Naive thymus-derived CD4-positive, alpha-beta T cell (primary cell): ENCODE results near the gene ANXA8. TPM values are rescaled to one million over a fixed set of nuclear protein-coding genes. Genes with fewer than 3 reads are reported as not detected.
A peak's percentile ranks its signal among the peaks of the same experiment; 100 is the strongest.
"Not testable (repeated sequence)": the region's sequence is repeated elsewhere in the genome, so short reads cannot be mapped to it uniquely, and the experiment has no call there.

ENCODE experiments used
- ATAC-seq: fragments of 150-1000 bp; cut with Tn5 transposase; 2 replicates; pipeline ENCODE4 v1.10.0; 2021; ENCODE audit warnings: mild to moderate bottlenecking, moderate library complexity
- CTCF ChIA-PET: fragments of 350-600 bp; sonication (Branson Sonifier 250); formaldehyde crosslinking; loops from one replicate; lab custom pipeline; 2021; ENCODE audit warnings: antibody characterized with exemption; lab: Charles Lee
- POLR2A ChIA-PET: fragments of 350-600 bp; sonication (Branson Sonifier 250); formaldehyde crosslinking; loops from one replicate; lab custom pipeline; 2021; ENCODE audit warnings: antibody characterized with exemption, inconsistent platforms; lab: Charles Lee
- DNase-seq, 9 donors: peaks; one replicate each; pipeline versions ENCODE4 v3.0.0 to v3.0.0-alpha.2; 2020 to 2022; ENCODE audit warnings: mixed read lengths in 1 of 9
- H3K27ac ChIP-seq: one replicate; pipeline ENCODE4 v1.7.0; 2013; ENCODE audit warnings: mild to moderate bottlenecking, low read depth, low read length, moderate library complexity
- H3K27me3 ChIP-seq, 2 donors: one replicate each; pipeline ENCODE4 v1.7.0; 2013; ENCODE audit warnings: low read length in 2 of 2, mild to moderate bottlenecking in 2 of 2, moderate library complexity in 2 of 2; ENCODE audit not compliant: control insufficient read depth in 2 of 2, insufficient read depth in 2 of 2
- H3K36me3 ChIP-seq, 3 experiments: 1 replicate in 2 of 3; 2 replicates in 1 of 3; pipeline ENCODE4 v1.7.0; 2013; ENCODE audit warnings: low read length in 3 of 3, mild to moderate bottlenecking in 3 of 3, moderate library complexity in 1 of 3; ENCODE audit not compliant: insufficient read depth in 3 of 3, control insufficient read depth in 2 of 3
- H3K4me1 ChIP-seq, 2 donors: one replicate each; pipeline ENCODE4 v1.7.0; 2013; ENCODE audit warnings: low read length in 2 of 2, mild to moderate bottlenecking in 2 of 2, moderate library complexity in 1 of 2; ENCODE audit not compliant: control insufficient read depth in 2 of 2, insufficient read depth in 2 of 2
- H3K4me3 ChIP-seq: 2 replicates; pipeline ENCODE4 v1.7.0; 2013; ENCODE audit warnings: mild to moderate bottlenecking, low read length
- H3K9me3 ChIP-seq, 3 experiments: 1 replicate in 2 of 3; 2 replicates in 1 of 3; pipeline ENCODE4 v1.7.0; 2013; ENCODE audit warnings: low read length in 3 of 3; ENCODE audit not compliant: control insufficient read depth in 2 of 3
- H3K27ac Mint-ChIP-seq, 9 donors: one replicate each; pipeline ENCODE4 v1.8.0; 2020 to 2022; ENCODE audit warnings: mixed read lengths in 9 of 9, mild to moderate bottlenecking in 8 of 9, moderate library complexity in 5 of 9, inconsistent platforms in 2 of 9
- H3K27me3 Mint-ChIP-seq, 5 donors: one replicate each; pipeline ENCODE4 v1.8.0; 2021 to 2022; ENCODE audit warnings: mixed read lengths in 5 of 5, mild to moderate bottlenecking in 1 of 5
- H3K36me3 Mint-ChIP-seq, 5 donors: one replicate each; pipeline ENCODE4 v1.8.0; 2020 to 2022; ENCODE audit warnings: mixed read lengths in 5 of 5, mild to moderate bottlenecking in 3 of 5, inconsistent platforms in 1 of 5
- H3K4me1 Mint-ChIP-seq, 7 donors: one replicate each; pipeline ENCODE4 v1.8.0; 2020 to 2022; ENCODE audit warnings: mixed read lengths in 7 of 7, mild to moderate bottlenecking in 3 of 7, inconsistent platforms in 1 of 7
- H3K4me3 Mint-ChIP-seq, 10 donors: one replicate each; pipeline ENCODE4 v1.8.0; 2020 to 2022; ENCODE audit warnings: mild to moderate bottlenecking in 10 of 10, mixed read lengths in 10 of 10, moderate library complexity in 6 of 10, inconsistent platforms in 2 of 10
- H3K9me3 Mint-ChIP-seq, 11 donors: one replicate each; pipeline ENCODE4 v1.8.0; 2020 to 2022; ENCODE audit warnings: mixed read lengths in 11 of 11, mild to moderate bottlenecking in 4 of 11, inconsistent platforms in 1 of 11, moderate library complexity in 1 of 11
- intact Hi-C, 2 donors: fragments of 100-400 bp; cut with micrococcal nuclease; formaldehyde crosslinking; loops; one replicate each; pipeline ENCODE4 v1.15.1; 2023
- polyA plus RNA-seq, 2 donors: library from polyadenylated mRNA; unstranded; fragments of 300-500 nt; fragmentation: Illumina TruSeq; gene quantifications; one replicate each; pipeline ENCODE4 v1.2.3, GENCODE V29; 2021
- total RNA-seq, 6 experiments: library from RNA in 5 of 6; stranded (reverse) in 5 of 6; gene quantifications; 1 replicate in 5 of 6; 2 replicates in 1 of 6; pipeline ENCODE4 v1.2.3 and lab custom pipeline; 2021 to 2026

ANXA8 gene
- total and polyA plus RNA-seq, 7 experiments from 2014 or later = 0.63 TPM; not detected in 6

- H3K9me3 ChIP-seq, H3K27ac ChIP-seq, H3K36me3 ChIP-seq, H3K4me3 ChIP-seq, H3K4me3 Mint-ChIP-seq, POLR2A ChIA-PET, H3K36me3 Mint-ChIP-seq, H3K27me3 ChIP-seq, DNase-seq, H3K4me1 ChIP-seq, H3K4me1 Mint-ChIP-seq, ATAC-seq, H3K9me3 Mint-ChIP-seq, H3K27me3 Mint-ChIP-seq, H3K27ac Mint-ChIP-seq, intact Hi-C loops, CTCF ChIA-PET: not testable (repeated sequence)
Observed at GRCh38 chr10:47484786-47485185, 871 bp upstream of the ANXA8 start.

- H3K4me3 ChIP-seq, ATAC-seq, H3K27ac ChIP-seq, DNase-seq, H3K27me3 ChIP-seq, H3K4me3 Mint-ChIP-seq, H3K27me3 Mint-ChIP-seq, H3K27ac Mint-ChIP-seq, CTCF ChIA-PET, POLR2A ChIA-PET, H3K4me1 ChIP-seq, H3K9me3 Mint-ChIP-seq, H3K36me3 Mint-ChIP-seq, H3K9me3 ChIP-seq, H3K4me1 Mint-ChIP-seq, intact Hi-C loops, H3K36me3 ChIP-seq: not testable (repeated sequence)
Observed at GRCh38 chr10:47482367-47482766, 1.5 kb downstream of the ANXA8 start.

- H3K27me3 ChIP-seq, H3K9me3 ChIP-seq, H3K4me1 ChIP-seq, H3K4me3 ChIP-seq, H3K27me3 Mint-ChIP-seq, H3K9me3 Mint-ChIP-seq, H3K27ac ChIP-seq, H3K4me1 Mint-ChIP-seq, H3K27ac Mint-ChIP-seq, H3K36me3 ChIP-seq, CTCF ChIA-PET, H3K4me3 Mint-ChIP-seq, ATAC-seq, DNase-seq, intact Hi-C loops, POLR2A ChIA-PET, H3K36me3 Mint-ChIP-seq: not testable (repeated sequence)
Observed at GRCh38 chr10:47481768-47482181, 2.1 kb downstream of the ANXA8 start.

GRCh38 chr10:47481182-47481766 lies 2.6 kb downstream of the ANXA8 start:
- H3K36me3 Mint-ChIP-seq, H3K9me3 Mint-ChIP-seq, H3K27ac Mint-ChIP-seq, ATAC-seq, H3K4me3 ChIP-seq, POLR2A ChIA-PET, DNase-seq, H3K4me1 ChIP-seq, H3K4me1 Mint-ChIP-seq, H3K36me3 ChIP-seq, CTCF ChIA-PET, H3K27me3 Mint-ChIP-seq, H3K4me3 Mint-ChIP-seq, H3K27ac ChIP-seq, intact Hi-C loops, H3K27me3 ChIP-seq, H3K9me3 ChIP-seq: not testable (repeated sequence)

- H3K9me3 ChIP-seq, CTCF ChIA-PET, H3K27ac ChIP-seq, H3K36me3 Mint-ChIP-seq, intact Hi-C loops, H3K36me3 ChIP-seq, H3K9me3 Mint-ChIP-seq, H3K4me1 Mint-ChIP-seq, DNase-seq, H3K4me3 ChIP-seq, POLR2A ChIA-PET, H3K27me3 Mint-ChIP-seq, H3K4me3 Mint-ChIP-seq, H3K27me3 ChIP-seq, H3K27ac Mint-ChIP-seq, H3K4me1 ChIP-seq: not testable (repeated sequence)
- ATAC-seq = peak; percentile 4
Observed at GRCh38 chr10:47480133-47480532, 3.8 kb downstream of the ANXA8 start.

GRCh38 chr10:47478114-47478513 lies 5.8 kb downstream of the ANXA8 start:
- intact Hi-C loops, CTCF ChIA-PET, POLR2A ChIA-PET: not testable (repeated sequence)

GRCh38 chr10:47477078-47477477 lies 6.8 kb downstream of the ANXA8 start:
- ATAC-seq, H3K4me3 Mint-ChIP-seq, H3K27ac Mint-ChIP-seq, intact Hi-C loops, H3K4me1 ChIP-seq, DNase-seq, H3K36me3 ChIP-seq, H3K9me3 Mint-ChIP-seq, H3K9me3 ChIP-seq, H3K27me3 ChIP-seq, CTCF ChIA-PET, H3K27ac ChIP-seq, POLR2A ChIA-PET, H3K4me1 Mint-ChIP-seq, H3K27me3 Mint-ChIP-seq, H3K36me3 Mint-ChIP-seq, H3K4me3 ChIP-seq: not testable (repeated sequence)

More at GRCh38 chr10:47478114-47478513, 5.8 kb downstream of the ANXA8 start:
- not testable (repeated sequence) for H3K36me3 ChIP-seq, ATAC-seq, H3K27me3 Mint-ChIP-seq, H3K4me3 Mint-ChIP-seq, H3K27ac Mint-ChIP-seq, H3K4me1 ChIP-seq, H3K4me1 Mint-ChIP-seq, DNase-seq, H3K27ac ChIP-seq, H3K9me3 Mint-ChIP-seq, H3K4me3 ChIP-seq, H3K36me3 Mint-ChIP-seq, H3K9me3 ChIP-seq, H3K27me3 ChIP-seq
